Aorta (tissue), 5 donors: Measurements from ENCODE around the gene ZDHHC3. TPM values are rescaled to one million over a fixed set of nuclear protein-coding genes. Genes with fewer than 3 reads are reported as not detected.
"Not testable (repeated sequence)": the region's sequence is repeated elsewhere in the genome, so short reads cannot be mapped to it uniquely, and the experiment has no call there.

Source experiments
- ATAC-seq: fragments of 200-7000 bp; cut with Tn5 transposase; one replicate; pipeline ENCODE4 v1.9.1; 2022; ENCODE audit warnings: moderate library complexity; ENCODE audit not compliant: low FRiP score
- DNase-seq, 2 donors: peaks; one replicate each; pipeline ENCODE4 v3.0.0-alpha.2; 2020
- H3K27ac ChIP-seq, 2 donors: one replicate each; pipeline ENCODE4 v1.5.1; 2013; ENCODE audit warnings: low read length in 2 of 2, mild to moderate bottlenecking in 2 of 2, moderate library complexity in 2 of 2, control low read depth in 1 of 2, inconsistent platforms in 1 of 2, low read depth in 1 of 2
- H3K27me3 ChIP-seq, 2 donors: one replicate each; pipeline ENCODE4 v1.6.1; 2013; ENCODE audit warnings: control low read depth in 1 of 2, low read length in 1 of 2, mild to moderate bottlenecking in 1 of 2, moderate library complexity in 1 of 2; ENCODE audit not compliant: insufficient read depth in 2 of 2, control insufficient read depth in 1 of 2
- H3K36me3 ChIP-seq, 2 donors: one replicate each; pipeline ENCODE4 v1.6.1; 2013; ENCODE audit warnings: control low read depth in 1 of 2, low read length in 1 of 2, mild to moderate bottlenecking in 1 of 2; ENCODE audit not compliant: insufficient read depth in 2 of 2, control insufficient read depth in 1 of 2
- H3K4me1 ChIP-seq, 2 donors: one replicate each; pipeline ENCODE4 v1.6.1; 2013; ENCODE audit warnings: low read length in 2 of 2, control low read depth in 1 of 2, mild to moderate bottlenecking in 1 of 2, moderate library complexity in 1 of 2; ENCODE audit not compliant: insufficient read depth in 2 of 2, control insufficient read depth in 1 of 2
- H3K4me3 ChIP-seq, 2 donors: one replicate each; pipeline ENCODE4 v1.5.1; 2013; ENCODE audit warnings: low read length in 2 of 2, control low read depth in 1 of 2, mild to moderate bottlenecking in 1 of 2
- H3K9me3 ChIP-seq: one replicate; pipeline ENCODE4 v1.6.1; 2013; ENCODE audit warnings: mild to moderate bottlenecking, low read length; ENCODE audit not compliant: control insufficient read depth
- WGBS, 2 donors: extraction: QIAGEN DNeasy Blood & Tissue Kit; methylation state at CpG; one replicate each; pipeline ENCODE4 v1.1.7; 2013; 5-methylcytosine and 5-hydroxymethylcytosine counted together
- intact Hi-C, 2 donors: fragments of 100-400 bp; cut with DNase I; formaldehyde crosslinking; loops; one replicate each; pipeline versions ENCODE4 v1.14.2 to v1.15.0; 2022
- polyA plus RNA-seq, 2 donors: library from polyadenylated mRNA; stranded (reverse); fragments of 200-250 nt; gene quantifications; one replicate each; pipeline ENCODE4 v1.2.3, GENCODE V29; 2013
- total RNA-seq, 2 donors: library from RNA; stranded (reverse); fragmentation: NEBNext Ultra II Directional; extraction: Animal tissue kit (Norgen Biotek cat#: 25700); gene quantifications; one replicate each; pipeline ENCODE4 v1.2.1, GENCODE V29; 2021
- donor health status: healthy with polysubstance abuse.
- donor health status: Bipolar disorder and iron deficiency.
- donor health status: DM: no; HTN: no; CAD: no.
- donor health status: DM: no; HTN: no; CAD: no.
- donor health status: DM: yes; HTN: yes; CAD: no.

Gene ZDHHC3
- total and polyA plus RNA-seq, 4 donors, result 44.8 to 62.2 (median 55.0) TPM

DNA sequence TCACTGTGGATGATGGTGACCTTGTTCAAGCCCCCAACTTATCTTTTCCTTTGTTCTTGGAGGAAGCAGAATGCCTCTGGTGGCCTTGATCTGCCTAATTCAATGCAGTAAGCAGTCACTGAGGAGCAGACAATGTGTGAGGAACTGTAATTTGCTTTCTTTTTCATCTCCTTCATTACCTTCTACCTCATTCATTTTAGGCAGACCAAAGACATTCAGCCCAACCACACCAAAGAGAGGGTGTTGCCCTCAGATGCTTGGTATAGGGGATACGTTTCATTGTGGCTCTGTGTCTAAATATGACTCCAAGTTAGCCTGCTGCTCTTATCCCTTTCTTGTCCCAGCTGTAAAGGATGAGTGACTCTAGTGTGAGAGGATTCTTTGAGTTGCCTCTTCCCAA lies 15.4 kb upstream of the ZDHHC3 start:
- WGBS, 2 donors, result 88 to 89% methylated on average over 1 of the region's 1 CpG
- intact Hi-C loops, result no loop called here
- no peak overlapping the region for H3K4me3 ChIP-seq
- no peaks in the 10 kb centered on the region for H3K36me3 ChIP-seq
- no peaks in the 10 kb centered on the region for H3K4me1 ChIP-seq
- ATAC-seq, result no peak
- no peak overlapping the region for H3K27ac ChIP-seq
- H3K9me3 ChIP-seq, result no peaks in the 10 kb centered on the region
- H3K27me3 ChIP-seq, result no peaks in the 10 kb centered on the region
- DNase-seq, result no peak

DNA sequence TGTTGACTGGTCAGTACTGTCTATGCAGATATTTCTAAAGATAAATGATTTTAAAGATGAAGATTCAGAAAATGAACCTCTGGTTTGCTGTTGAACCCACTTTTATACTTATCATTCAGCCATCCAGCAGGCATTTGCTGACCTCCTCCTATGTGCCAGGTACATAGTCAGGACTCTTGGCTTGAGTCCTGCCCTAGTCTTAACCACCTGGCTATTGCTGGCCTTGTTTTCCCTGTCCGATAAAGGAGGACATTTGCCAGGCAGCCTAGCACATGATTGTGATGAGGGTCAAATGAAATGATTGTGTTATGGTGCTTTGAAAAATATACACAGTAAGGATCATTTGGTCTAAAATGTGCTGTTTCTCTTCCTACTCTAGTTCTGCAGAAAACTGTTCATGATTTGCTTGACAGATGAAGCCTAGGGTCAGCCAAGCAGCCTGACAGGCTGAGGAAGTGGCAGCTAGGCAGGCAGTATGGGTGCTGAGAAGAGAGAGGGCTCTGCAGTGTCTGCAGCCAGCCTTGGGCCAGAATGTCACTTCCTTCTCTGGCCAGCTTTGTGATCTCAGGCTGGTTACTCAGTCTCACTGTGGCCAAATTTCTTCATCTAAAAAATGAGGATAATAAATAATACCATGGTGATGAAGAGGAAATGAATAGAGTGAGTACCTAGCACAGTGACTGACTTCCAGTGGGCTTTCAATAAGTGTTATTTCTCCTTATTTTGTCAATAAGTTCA lies 13.8 kb upstream of the ZDHHC3 start:
- H3K36me3 ChIP-seq, result no peaks in the 10 kb centered on the region
- no peaks in the 10 kb centered on the region for H3K4me1 ChIP-seq
- DNase-seq, result no peak
- intact Hi-C loops, result no loop called here
- no peak overlapping the region for H3K4me3 ChIP-seq
- WGBS, 2 donors, result 77 to 82% methylated on average over 1 of the region's 1 CpG
- H3K27ac ChIP-seq, result no peak overlapping the region
- no peaks in the 10 kb centered on the region for H3K27me3 ChIP-seq
- no peaks in the 10 kb centered on the region for H3K9me3 ChIP-seq
- no peak for ATAC-seq

DNA sequence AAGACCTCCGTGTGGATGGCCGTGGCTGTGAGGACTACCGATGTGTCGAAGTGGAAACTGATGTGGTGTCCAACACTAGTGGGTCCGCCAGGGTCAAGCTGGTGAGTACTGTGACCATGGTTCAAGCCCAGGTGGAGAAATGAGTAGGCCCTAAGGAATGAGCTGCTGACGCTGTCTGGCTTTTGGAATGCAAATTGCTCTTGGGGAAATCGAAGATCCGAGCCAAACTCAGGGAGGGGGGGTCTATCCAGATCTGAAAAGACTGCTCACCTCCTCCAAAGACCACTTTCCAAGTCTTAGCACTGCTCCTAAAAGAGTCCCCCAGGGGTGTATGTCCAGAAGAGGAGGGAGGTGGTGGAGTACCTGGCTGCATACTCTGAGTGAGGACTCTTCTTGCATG lies 13.2 kb upstream of the ZDHHC3 start:
- DNase-seq, result no peak
- no peaks in the 10 kb centered on the region for H3K9me3 ChIP-seq
- no peaks in the 10 kb centered on the region for H3K36me3 ChIP-seq
- intact Hi-C loops, result no loop called here
- WGBS, 2 donors, result 88% methylated on average over 8 of the region's 8 CpGs
- ATAC-seq, result no peak
- H3K27me3 ChIP-seq, result no peaks in the 10 kb centered on the region
- no peak overlapping the region for H3K27ac ChIP-seq
- H3K4me3 ChIP-seq, result no peak overlapping the region
- H3K4me1 ChIP-seq, result no peaks in the 10 kb centered on the region

DNA sequence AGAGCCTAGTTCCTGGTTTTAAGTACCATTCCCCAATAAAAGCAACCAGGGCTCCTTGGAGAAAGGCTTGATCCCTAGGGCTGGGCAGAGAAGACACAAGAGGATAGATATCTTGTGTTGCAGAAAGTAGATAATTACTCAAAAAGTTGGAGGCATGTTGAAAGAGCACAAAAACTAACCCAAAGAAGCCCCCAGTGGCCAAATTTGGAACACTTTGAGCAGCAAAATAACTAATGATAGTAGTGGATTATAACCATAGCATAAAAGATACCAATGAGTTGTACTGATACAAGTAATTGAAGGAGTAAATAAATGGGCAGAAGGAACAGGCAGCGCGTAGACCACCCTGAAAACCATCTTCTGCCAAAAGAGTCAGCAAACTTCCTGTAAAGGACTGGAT lies 12.1 kb upstream of the ZDHHC3 start:
- WGBS, 2 donors, result 94 to 95% methylated on average over 2 of the region's 2 CpGs
- Histone ChIP-seq H3K4me3 (no peak overlapping the region), H3K9me3 (no peaks in the 10 kb centered on the region), H3K27ac (no peak overlapping the region), H3K4me1 (no peaks in the 10 kb centered on the region), H3K27me3 (no peaks in the 10 kb centered on the region), H3K36me3 (no peaks in the 10 kb centered on the region)
- no peak for DNase-seq
- intact Hi-C loops, result no loop called here
- no peak for ATAC-seq

DNA sequence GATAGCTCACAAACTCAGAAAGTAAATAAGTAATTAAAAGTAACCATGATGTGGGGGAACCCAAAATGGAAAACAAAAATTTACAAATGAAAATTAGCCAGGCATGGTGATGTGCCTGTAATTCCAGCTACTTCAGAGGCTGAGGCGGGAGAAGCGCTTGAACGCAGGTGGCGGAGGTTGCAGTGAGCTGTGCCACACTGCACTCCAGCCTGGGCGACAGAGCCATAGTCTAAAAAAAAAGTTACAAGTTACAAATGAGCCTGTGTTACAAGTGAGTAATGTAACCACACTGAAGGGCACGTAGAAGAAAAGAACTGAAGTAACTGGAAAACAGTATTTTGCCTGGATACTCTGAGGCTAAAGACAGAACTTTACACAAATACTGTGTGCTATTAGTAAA lies 11.4 kb upstream of the ZDHHC3 start:
- no peaks in the 10 kb centered on the region for H3K4me1 ChIP-seq
- no peaks in the 10 kb centered on the region for H3K27me3 ChIP-seq
- no peaks in the 10 kb centered on the region for H3K36me3 ChIP-seq
- WGBS, 2 donors, result 84 to 88% methylated on average over 6 of the region's 6 CpGs
- no peak overlapping the region for H3K27ac ChIP-seq
- no peak for ATAC-seq
- H3K9me3 ChIP-seq, result no peaks in the 10 kb centered on the region
- intact Hi-C loops, result no loop called here
- DNase-seq, result no peak
- no peak overlapping the region for H3K4me3 ChIP-seq

DNA sequence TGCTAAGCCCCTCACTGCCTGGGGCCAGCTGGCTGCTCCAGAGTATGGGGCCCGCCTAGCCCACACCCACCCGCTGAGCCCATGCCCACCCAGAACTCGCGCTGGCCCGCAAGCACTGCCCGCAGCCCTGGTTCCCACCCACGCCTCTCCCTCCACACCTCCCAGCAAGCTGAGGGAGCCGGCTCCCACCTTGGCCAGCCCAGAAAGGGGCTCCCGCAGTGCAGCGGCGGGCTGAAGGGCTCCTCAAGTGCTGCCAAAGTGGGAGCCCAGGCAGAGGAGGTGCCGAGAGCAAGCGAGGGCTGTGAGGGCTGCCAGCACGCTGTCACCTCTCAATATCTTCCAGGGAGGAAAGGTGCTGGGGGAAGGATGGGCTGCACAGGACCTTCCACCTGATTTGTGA lies 10.4 kb upstream of the ZDHHC3 start:
- H3K27me3 ChIP-seq, H3K36me3 ChIP-seq, DNase-seq, intact Hi-C loops, H3K4me1 ChIP-seq, H3K4me3 ChIP-seq, ATAC-seq, H3K27ac ChIP-seq, H3K9me3 ChIP-seq: not testable (repeated sequence)
- 96 to 97% methylated on average over 14 of the region's 14 CpGs for WGBS, 2 donors

DNA sequence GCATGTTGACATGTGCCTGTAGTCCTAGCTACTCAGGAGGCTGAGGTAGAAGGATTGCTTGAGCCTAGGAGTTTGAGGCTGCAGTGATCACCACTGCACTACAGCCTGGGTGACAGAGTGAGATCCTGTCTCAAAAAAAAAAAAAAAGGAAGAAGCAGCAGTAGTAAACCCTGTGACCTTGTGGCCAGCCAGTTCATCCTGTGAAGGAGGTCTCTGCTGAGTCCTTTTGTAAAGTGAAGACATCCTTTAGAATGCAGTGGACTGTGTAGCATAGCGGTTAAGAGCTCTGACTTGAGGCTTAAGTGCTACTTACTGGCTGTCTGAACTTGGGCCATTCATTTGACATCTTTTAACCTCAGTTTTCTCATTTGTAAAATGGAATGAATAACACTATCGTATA lies 8.4 kb upstream of the ZDHHC3 start:
- Histone ChIP-seq H3K4me3 (no peak overlapping the region), H3K36me3 (no peaks in the 10 kb centered on the region), H3K9me3 (no peaks in the 10 kb centered on the region), H3K27ac (no peak overlapping the region), H3K4me1 (no peaks in the 10 kb centered on the region), H3K27me3 (no peaks in the 10 kb centered on the region)
- DNase-seq (no peak), ATAC-seq (no peak)
- intact Hi-C loops, result no loop called here
- 93 to 99% methylated on average over 2 of the region's 2 CpGs for WGBS, 2 donors

DNA sequence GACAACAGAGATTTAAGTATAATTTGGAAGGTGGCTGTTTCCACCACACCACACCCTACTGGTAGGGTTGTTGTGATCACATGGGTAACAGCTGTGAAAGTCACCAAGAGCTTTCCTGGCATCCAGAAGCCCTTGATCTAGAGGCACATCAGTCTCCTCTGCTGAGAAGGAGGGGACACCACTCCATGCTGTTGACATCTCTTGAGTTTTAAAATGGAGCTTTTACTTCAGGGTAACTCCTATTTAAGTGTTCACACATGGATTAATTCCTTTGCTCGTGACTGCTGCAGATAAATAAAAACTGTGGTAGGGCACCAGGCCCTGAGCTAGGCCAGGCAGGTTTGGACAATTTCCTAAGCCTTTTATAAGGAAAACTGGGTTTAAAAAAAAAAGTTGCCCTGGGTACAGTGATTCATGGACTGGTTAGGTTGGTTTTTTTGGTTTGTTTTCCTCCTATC lies 7.5 kb upstream of the ZDHHC3 start:
- Histone ChIP-seq H3K4me1 (no peaks in the 10 kb centered on the region), H3K9me3 (no peaks in the 10 kb centered on the region), H3K27ac (no peak overlapping the region), H3K4me3 (no peak overlapping the region), H3K36me3 (no peaks in the 10 kb centered on the region), H3K27me3 (no peaks in the 10 kb centered on the region)
- ATAC-seq (no peak), DNase-seq (no peak)
- 16 to 25% methylated on average over 1 of the region's 1 CpG for WGBS, 2 donors
- intact Hi-C loops, result no loop called here

DNA sequence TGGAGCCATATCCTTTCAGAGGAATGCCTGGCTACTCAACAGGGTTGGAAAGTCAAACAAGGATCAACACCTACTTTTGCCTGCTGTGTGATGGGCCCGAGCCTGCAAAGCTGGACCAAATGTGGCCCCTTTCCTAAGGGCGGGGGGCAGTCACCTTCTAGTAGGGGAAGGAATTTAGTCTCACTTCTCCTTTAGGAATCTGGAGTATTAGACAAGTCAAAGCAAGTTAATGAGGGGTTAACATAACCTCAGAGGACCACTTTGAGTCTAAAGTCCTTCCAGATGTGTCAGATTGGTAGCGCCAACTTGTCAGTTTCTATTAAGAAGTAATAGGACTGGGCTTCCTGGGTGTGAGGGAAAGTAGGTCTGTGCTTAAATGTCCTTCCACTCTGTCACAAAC lies 6.8 kb upstream of the ZDHHC3 start:
- Histone ChIP-seq H3K4me3 (no peak overlapping the region), H3K4me1 (no peaks in the 10 kb centered on the region), H3K27me3 (no peaks in the 10 kb centered on the region), H3K36me3 (no peaks in the 10 kb centered on the region), H3K9me3 (no peaks in the 10 kb centered on the region), H3K27ac (no peak overlapping the region)
- intact Hi-C loops, result no loop called here
- DNase-seq (no peak), ATAC-seq (no peak)
- 76 to 86% methylated on average over 3 of the region's 3 CpGs for WGBS, 2 donors
